Measurements from ENCODE around the gene NQO2. TPM values are rescaled to one million over a fixed set of nuclear protein-coding genes. Genes with fewer than 3 reads are reported as not detected.

The NQO2 gene
- total RNA-seq, 3 donors from 2014 or later (not counting 1 experiment from before 2014, with no cell fraction given) = 13.1 to 21.7 (median 16.2) TPM

- H3K36me3 ChIP-seq (ENCODE audit: control insufficient read depth, insufficient read depth, low read length) = no peaks in the 10 kb centered on the region
- H3K4me1 Mint-ChIP-seq = peaks cover 20 to 27% of the 10 kb centered on the region in 2 donors
- peak overlapping the region; percentile 93 for H3K4me3 Mint-ChIP-seq
- H3K9me3 ChIP-seq (ENCODE audit: control insufficient read depth, insufficient read depth, low read length) = no peaks in the 10 kb centered on the region
- no peaks in the 10 kb centered on the region for H3K27me3 ChIP-seq (ENCODE audit: control insufficient read depth, insufficient read depth, low read length)
- DNase-seq = peak; percentile 84 to 94
- H3K9me3 Mint-ChIP-seq = no peaks in the 10 kb centered on the region
- H3K36me3 Mint-ChIP-seq = no peaks in the 10 kb centered on the region
- peak; percentile 78 to 91 (median 80) for ATAC-seq
- TF ChIP-seq CTCF (IDR thresholded peaks at IDR 0.05) = no peak
- H3K27ac ChIP-seq (ENCODE audit: low read length) = peak overlapping the region; percentile 93
- peaks cover 20% of the 10 kb centered on the region for H3K4me1 ChIP-seq (ENCODE audit: control insufficient read depth, insufficient read depth, low read length)
- intact Hi-C loops (cut with micrococcal nuclease) = no loop called here
- no peaks in the 10 kb centered on the region for H3K27me3 Mint-ChIP-seq (ENCODE audit: low read depth in 2 of 2)
- H3K27ac Mint-ChIP-seq = peak overlapping the region; percentile 83 to 85
- under 1% methylated on average over 85 of the region's 85 CpGs for WGBS (ENCODE audit: insufficient coverage)
- H3K4me3 ChIP-seq (ENCODE audit: low read length) = peak overlapping the region; percentile 93
Measured at GRCh38 chr6:3063733-3064700, 64.3 kb downstream of the NQO2 start.

- peaks cover 4% of the 10 kb centered on the region for H3K36me3 ChIP-seq (ENCODE audit: control insufficient read depth, insufficient read depth, low read length)
- H3K27ac Mint-ChIP-seq = peak within 1 kb of the TSS; percentile 91 to 94
- ATAC-seq (peak; percentile 78 to 93 (median 83)), DNase-seq (peak; percentile 95 to 96)
- no peaks in the 10 kb centered on the region for H3K9me3 Mint-ChIP-seq
- peak; percentile 15 for TF ChIP-seq CTCF (IDR thresholded peaks at IDR 0.05)
- H3K4me3 Mint-ChIP-seq = peak within 1 kb of the TSS; percentile 95
- H3K4me3 ChIP-seq (ENCODE audit: low read length) = peak within 1 kb of the TSS; percentile 67
- H3K36me3 Mint-ChIP-seq = no peaks in the 10 kb centered on the region
- no peaks in the 10 kb centered on the region for H3K9me3 ChIP-seq (ENCODE audit: control insufficient read depth, insufficient read depth, low read length)
- peaks cover 33% of the 10 kb centered on the region for H3K4me1 ChIP-seq (ENCODE audit: control insufficient read depth, insufficient read depth, low read length)
- H3K27me3 ChIP-seq (ENCODE audit: control insufficient read depth, insufficient read depth, low read length) = no peaks in the 10 kb centered on the region
- peak within 1 kb of the TSS; percentile 96 for H3K27ac ChIP-seq (ENCODE audit: low read length)
- under 1% methylated on average over 112 of the region's 112 CpGs for WGBS (ENCODE audit: insufficient coverage)
- intact Hi-C loops (cut with micrococcal nuclease) = loop anchor here (1.0 to 5.0 kb wide), 3 partner anchors 50 to 304 kb away; partner anchors contain the start of genes BPHL and WRNIP1
- peaks cover 44 to 50% of the 10 kb centered on the region in 2 donors for H3K4me1 Mint-ChIP-seq
- no peaks in the 10 kb centered on the region for H3K27me3 Mint-ChIP-seq (ENCODE audit: low read depth in 2 of 2)
Measured at GRCh38 chr6:3068329-3069214, 68.9 kb downstream of the NQO2 start, which contains the start of gene RIPK1. TSS of gene RIPK1 (plus strand) at chr6:3068494. CDS start at chr6:3076824, 8,330 bp downstream.

Other genes starting within 250 kb of the NQO2 start
- 1 to 10 TPM in 1 of 3 donors, under 1 TPM in 2; 0.45 to 1.1 (median 0.88) TPM for gene MYLK4, start 249.0 kb upstream of the NQO2 start, total RNA-seq
- gene WRNIP1, start 234.5 kb upstream of the NQO2 start, total RNA-seq = 10 to 100 TPM; 27.9 to 34.8 (median 30.5) TPM
- 10 to 100 TPM; 74.8 to 80.2 (median 78.1) TPM for gene SERPINB1, start 158.0 kb upstream of the NQO2 start, total RNA-seq
- gene SERPINB9, start 96.6 kb upstream of the NQO2 start, total RNA-seq = 10 to 100 TPM; 34.9 to 54.3 (median 47.3) TPM
- gene SERPINB6, start 28.3 kb upstream of the NQO2 start, total RNA-seq = 100 to 1,000 TPM; 120 to 135 (median 129) TPM
- 10 to 100 TPM; 30.9 to 44.8 (median 34.5) TPM for gene RIPK1, start 68.6 kb downstream of the NQO2 start, total RNA-seq
- 1 to 10 TPM; 2.9 to 5.9 (median 5.7) TPM for gene BPHL, start 118.8 kb downstream of the NQO2 start, total RNA-seq
- gene TUBB2A, start 157.7 kb downstream of the NQO2 start, total RNA-seq = 10 to 100 TPM in 2 of 3 donors, 1 to 10 TPM in 1; 9.2 to 13.2 (median 11.4) TPM
- gene TUBB2B, start 227.8 kb downstream of the NQO2 start, total RNA-seq = under 1 TPM in 2 of 3 donors, not detected in 1; 0.66 to 0.75 TPM